Right renal pelvis (tissue), 4 donors: ENCODE measurements around the gene COLEC11. TPM values are rescaled to one million over a fixed set of nuclear protein-coding genes. Genes with fewer than 3 reads are reported as not detected.

Source experiments
- DNase-seq, 4 donors: peaks; one replicate each; pipeline ENCODE4 v3.0.0-alpha.2; 2013; ENCODE audit warnings: low read depth in 4 of 4, low spot score in 3 of 4, missing footprints in 1 of 4
- polyA plus RNA-seq, 4 donors: library from polyadenylated mRNA; unstranded; fragments of 120-200 nt; gene quantifications; one replicate each; pipeline ENCODE4 v1.2.1, GENCODE V29; 2013; ENCODE audit not compliant: insufficient read length in 4 of 4

The COLEC11 gene
- polyA plus RNA-seq, 4 donors: 1.2 to 4.2 (median 1.7) TPM

DNA sequence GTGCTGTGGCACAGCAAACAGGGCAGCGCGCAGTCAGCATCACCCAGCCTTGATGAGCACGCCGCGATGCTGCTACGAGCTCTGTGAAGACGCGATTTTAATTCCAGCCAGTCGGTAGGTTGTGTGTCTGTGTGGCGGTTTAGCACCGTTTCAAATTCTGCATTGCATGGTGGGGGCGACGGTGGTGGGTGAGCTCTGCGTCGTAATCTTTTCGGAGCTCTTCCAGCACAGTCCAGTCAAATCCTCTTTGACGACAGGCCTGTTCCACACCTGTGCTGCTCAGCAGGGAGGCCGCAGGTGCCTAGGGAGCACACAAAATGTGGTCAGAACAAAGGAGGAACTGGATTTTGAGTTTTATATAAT lies 71.7 kb downstream of the COLEC11 start:
- no peak for DNase-seq

DNA sequence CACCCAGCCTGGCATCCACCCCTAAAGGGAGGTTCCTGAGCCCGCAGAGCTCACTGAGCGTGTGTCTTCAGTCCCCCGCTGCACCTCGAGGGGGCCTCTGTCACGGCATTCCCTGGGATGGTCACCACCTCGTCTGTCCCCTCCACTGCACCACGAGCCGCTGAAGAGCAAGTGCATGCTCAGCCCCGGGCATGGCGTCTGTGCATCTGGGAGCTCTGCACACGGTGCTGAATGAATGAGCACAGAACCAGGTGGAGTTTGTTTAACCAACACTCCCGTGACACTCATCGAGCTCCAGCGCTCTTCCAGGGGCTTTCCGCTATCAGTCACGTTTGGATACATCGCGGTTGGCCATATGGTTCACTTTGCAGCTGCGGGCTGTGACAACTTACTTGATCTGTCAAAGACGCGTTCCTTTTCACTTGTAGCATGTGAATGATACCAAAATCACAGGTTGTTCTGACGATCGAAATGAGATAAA lies 72.3 kb downstream of the COLEC11 start:
- no peak for DNase-seq

DNA sequence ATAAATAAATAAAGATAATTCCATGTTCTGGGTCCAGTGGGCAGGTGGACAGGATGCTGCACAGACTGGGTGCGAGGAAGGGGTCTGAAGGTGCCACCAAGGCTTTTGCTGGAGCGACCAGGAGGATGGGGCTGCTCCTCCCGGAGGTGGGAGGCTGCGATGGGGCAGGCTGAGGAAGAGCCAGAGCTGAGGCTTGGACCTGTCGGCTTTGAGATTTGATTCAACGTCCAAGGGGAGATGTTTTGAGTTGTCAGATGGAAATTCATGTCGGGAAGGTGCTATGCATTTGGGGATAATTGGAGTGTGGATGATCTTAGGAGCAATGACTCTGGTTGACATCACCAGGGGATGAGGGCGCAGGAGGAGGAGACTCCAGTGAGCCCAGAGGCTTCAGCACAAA lies 74.7 kb downstream of the COLEC11 start:
- no peak for DNase-seq

DNA sequence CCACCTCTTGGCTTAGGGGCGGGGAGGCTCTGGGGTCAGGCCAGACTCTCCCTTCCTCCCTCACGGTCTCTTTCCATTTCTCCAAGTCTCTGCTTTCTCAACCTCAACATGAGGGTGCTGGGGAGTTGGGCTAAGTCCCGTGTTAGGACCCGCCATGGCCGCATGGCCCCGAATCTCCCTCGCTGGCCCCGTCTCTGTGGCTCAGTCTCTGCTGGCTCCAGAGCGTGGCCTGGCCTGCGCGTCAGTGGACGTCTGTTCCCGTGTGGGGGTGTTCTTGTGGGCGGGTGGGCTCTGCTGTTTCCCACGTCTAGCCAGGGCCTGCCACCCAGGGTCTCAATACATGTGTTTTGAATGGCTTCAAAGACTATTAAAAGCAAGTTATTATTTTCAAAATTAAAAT lies 75.5 kb downstream of the COLEC11 start:
- DNase-seq: no peak

DNA sequence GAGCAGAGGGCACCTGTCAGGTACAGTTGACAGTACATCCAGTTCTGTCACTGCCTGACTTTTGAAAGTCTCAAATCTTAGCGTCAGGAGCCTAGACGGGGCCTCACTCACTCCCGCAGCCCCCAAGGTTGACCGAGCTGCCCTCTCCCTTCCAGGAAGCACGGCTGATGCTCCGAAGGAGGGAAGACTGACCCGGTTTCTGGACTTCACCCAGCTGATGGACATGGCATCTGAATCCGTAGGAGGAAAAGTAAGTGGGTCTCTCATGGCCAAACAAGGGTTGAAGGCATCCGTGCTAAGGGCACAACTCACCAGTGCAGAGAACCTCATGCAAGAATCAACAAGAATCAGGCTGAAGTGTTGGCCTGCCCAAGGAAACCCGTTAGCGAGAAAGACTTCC lies 76.0 kb downstream of the COLEC11 start:
- DNase-seq: no peak

DNA sequence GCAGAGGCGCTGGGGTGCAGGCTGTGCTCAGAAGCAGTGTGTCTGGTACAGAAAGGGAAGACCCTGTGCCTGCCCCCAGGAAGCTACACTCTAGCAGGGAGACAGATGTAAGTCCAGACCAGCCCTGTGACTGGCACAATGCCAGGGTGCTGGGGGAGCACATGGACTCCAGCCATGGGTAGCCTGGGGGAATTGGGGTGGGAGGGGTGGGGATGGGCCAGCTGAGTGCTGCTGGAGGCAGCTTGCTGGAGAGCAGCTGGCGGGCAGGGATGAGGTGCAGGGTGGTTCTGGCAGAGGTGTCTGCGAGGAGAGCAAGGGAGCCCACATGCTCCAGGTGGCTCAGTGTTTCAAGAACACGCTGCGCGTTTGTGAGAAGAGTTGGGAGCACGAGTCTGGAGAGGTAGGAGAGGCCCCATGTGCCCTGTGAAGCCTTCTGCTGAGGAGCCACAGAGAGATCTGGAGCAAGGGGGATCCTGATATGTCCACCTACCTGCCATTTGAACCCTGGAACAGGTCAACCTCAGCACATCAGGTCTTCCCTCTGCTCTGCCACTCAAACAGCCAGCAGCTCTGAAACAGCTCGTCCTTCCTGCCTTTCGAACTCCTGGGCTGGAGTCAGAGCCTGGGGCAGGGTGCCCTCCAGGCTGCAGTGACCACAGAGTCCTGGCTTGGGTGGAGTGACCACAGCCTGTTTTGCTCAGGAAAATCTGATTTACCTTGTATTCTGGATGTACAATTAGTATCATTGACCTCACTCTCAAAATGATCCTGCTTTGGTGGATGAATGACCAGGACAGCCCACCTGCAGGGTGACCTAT lies 78.2 kb downstream of the COLEC11 start:
- DNase-seq: no peak

DNA sequence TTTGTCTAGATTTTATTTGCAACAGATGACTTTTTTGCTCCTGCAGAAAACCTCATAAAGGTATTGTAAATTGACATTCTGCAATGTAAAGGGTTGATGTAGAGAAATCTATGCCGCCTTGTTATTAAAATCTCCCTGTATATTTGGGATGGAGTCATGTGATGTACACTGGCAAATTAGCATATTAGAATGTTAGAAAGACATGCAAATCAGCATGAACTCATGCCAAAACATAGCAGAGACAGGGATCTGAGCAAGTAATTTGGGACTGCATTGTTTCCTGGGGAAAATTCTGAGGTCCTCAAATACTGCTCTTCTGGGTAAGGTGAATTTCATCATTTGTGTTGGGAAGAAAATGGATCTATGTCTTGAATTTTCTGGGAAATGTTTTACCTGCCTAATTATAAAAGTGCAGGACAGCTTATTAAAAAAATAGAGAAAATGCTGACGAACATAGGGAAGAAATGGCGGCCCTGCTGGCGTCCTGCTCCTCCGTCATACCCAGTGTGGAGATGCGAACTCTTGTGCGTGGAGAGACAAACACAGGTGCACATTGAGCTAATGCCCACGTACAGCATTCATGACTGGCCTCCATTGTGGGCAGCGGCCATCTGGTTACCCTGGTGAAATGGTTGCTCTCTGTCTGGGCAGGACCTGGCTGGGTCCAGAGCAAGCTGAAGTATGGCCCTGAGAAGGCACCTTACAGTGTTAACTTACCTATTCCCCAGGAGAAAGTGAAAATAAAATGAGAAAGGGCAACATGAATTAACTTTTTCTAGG lies 79.3 kb downstream of the COLEC11 start:
- no peak for DNase-seq

DNA sequence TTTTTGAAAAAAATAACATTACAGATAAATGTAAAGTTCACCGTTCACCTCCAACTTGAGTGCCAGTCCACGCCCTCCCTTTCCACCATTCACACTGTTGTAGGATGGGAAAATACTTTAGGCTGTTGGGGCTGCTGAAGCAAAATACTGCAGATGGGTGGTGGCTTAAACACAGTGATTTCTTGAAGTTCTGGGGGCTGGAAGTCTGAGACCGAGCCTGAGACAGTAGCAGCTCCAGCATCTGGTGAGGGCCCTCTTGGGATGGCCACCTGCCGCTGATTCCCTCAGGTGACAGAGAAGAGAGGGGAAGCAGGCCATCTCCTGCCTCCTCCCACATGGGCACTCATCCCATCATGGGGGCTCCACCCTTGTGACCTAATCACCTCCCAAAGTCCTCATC lies 80.8 kb downstream of the COLEC11 start:
- DNase-seq: no peak

DNA sequence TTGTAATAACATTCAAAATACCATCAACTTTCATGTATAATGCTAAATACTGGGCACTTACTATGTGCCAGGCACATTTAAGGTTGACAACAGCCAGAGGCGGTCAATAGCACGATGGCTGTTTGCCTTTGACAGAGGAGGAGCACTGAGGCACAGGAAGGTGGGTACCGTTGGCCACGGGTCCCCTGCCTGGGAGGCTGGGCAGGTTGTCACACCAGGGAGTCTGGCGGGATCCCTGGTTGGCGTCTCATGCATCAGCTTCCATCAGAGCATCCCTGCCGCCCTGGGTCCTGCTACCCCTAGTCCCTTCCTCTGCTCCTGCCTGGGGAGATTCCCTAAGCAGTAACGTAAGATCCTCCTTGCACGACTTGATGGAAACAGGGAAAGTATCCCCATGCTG lies 82.5 kb downstream of the COLEC11 start:
- no peak for DNase-seq

DNA sequence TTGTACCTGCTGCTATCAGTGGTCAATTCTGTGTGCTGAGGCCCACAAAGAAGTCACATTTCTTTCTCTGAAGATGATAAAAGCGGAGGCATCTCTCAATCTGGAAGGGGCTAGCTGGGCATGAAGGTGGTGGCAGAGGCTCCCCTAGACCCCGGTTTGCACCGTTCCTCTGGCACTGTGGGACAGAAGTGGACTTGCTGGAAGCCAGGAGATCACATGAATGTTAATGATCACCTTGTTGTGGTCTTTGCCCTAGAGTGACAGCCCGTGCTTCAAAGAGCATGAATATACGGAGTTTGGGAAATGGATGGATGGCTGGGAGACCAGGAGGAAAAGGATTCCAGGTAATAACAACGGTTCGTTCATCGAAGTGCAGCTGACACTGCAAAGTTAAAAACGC lies 83.3 kb downstream of the COLEC11 start:
- DNase-seq: no peak

DNA sequence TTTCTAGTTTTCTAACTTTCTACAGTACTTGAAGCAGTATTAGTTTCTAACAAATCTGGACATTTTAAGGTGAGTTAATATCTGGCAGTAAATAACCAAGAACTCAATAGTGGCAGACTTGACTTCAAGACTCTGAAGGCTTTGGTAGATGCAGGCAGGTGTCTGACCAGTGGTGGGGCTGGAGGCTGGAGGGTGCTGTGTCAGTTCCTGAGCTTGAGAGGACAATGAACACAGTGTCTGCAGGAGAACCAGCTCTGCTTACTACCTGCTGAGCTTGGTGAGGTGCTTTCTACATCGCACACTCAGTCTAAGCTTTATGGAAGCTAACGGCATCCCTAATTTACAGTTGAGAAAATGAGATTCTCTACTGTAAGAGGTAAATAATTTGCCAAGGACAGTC lies 84.3 kb downstream of the COLEC11 start:
- no peak for DNase-seq

DNA sequence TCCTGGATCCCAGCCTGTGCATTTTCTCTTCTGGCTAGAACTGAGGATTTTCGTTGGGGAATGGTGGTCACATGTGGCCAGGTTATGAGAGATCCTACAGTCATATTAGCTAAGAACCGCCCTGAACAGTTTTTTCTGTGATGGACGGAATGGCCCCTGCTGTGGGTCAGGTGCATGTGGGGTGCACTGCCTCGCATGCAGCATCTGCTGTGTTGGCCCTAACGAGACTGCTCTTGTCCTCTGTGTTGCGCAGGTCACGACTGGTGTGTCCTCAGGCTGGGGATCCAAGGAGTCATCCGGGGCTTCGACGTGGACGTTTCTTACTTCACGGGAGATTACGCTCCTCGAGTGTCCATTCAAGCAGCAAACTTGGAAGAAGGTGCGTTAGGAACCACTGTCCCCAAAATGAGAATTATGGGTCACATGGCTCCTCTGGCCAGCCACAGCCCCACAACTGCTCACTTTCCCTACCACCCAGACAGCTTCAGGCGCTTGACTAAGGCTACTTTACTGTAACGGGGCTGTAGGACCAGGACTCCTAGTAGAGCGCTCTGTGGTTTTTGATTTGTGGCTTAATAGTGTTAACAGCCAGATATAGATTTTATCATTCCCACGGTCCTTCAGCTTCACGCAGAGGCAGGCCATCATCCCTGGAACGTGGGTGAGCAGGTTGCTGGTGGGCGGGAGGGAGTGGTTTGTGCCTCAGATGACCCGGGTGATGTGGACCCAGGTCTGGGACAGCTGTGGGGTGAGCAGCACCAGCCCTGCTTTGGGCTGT lies 84.9 kb downstream of the COLEC11 start:
- DNase-seq: no peak

DNA sequence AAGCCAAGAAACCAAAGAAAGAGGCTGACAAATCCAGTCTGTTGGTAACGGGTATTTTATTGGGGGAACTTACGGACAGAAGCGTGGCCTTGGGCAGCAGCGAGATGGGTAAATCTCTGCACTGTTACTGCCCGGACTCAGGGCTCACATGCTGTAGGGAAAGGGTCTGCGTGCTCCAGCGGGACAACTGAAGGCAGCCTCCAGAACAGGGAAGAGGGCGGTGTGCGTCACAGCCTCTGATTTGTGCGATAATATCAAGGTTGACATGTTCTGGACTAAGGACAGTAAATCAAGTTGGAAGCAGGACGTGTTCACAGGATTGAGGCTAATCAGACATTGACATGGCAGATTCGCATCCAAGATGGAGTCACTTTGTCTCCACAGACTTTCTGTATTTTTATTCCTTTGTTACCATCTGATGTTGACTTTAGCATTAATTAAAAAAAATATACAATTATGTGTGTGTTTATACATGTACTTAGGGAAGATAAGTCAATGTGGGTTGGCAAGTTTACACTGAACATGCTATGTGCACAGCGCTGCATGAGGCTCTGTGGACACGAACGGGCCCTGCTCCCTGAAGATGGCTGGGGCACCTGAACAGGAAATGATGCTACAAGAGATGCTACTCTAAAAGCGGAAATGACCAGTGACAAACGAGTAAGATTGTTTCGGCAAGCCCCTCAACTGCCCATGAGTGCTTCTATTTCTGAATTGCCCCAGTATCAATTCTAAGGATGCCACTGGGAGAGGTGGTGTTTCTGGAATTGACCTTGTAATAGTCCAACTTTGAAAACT lies 85.8 kb downstream of the COLEC11 start:
- no peak for DNase-seq

DNA sequence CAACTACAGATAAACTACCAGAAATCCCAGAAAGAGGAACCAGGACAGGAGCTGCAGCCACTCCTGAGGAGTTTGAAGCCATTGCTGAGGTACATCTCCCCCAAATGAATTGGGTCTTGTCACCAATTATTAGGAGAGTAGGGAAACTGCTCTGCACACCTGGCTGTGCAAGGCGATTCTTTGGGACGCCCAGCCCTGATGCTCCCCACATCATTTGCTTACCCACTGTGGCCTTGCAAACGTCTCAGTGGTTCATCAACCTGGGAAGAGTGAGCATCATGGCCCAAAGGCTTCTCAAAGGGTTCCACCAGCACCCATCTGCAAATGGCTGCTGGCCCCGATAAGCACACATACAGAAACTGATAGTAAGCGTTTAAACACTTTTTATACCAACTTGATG lies 86.7 kb downstream of the COLEC11 start:
- no peak for DNase-seq

DNA sequence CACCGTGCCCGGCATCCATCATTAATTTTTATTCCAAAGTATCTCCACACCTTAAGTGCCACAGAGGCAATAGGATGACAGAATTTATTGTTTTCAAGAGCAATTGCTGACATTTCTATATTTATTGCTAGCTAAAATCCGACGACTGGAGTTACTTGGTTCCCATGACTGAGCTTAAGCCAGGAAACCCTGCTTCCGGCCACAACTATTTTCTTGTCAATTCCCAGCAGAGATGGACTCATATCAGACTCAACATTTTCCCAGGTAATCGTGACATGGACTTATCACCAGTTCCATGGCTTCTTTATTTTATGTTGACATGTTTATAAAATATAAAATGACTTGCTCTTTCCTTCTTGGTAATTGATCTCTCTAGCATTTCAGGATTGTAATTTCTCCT lies 87.9 kb downstream of the COLEC11 start:
- DNase-seq: no peak

DNA sequence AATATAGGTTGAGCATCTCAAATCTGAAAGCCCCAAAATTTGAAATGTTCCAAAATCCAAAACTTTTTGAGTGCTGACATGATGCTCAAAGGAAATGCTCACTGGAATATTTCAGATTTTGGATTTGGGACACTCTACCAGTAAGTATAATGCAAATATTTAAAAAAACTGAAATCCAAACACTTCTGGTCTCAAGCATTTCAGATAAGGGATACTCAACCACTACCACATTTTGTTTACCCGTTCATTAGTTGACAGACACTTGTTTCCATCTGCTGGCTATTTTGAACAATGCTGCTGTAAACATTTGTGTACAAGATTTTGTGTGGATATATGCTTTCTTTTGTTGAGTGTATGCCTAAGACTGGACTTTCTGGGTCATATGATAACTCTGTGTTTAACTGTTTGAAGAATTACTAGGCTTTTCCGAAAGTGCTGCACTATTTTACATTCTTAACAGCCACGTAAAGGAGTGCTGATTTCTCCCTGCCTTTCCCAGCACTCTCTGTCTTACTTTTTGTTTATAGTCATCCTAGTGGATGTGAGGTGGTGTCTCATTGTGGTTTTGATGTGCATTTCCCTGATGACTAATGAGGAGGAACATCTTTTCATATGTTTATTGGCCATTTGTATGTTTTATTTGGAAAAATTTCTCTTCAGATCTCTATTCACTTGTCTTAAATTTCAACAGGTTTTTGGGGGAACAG lies 89.0 kb downstream of the COLEC11 start:
- no peak for DNase-seq

DNA sequence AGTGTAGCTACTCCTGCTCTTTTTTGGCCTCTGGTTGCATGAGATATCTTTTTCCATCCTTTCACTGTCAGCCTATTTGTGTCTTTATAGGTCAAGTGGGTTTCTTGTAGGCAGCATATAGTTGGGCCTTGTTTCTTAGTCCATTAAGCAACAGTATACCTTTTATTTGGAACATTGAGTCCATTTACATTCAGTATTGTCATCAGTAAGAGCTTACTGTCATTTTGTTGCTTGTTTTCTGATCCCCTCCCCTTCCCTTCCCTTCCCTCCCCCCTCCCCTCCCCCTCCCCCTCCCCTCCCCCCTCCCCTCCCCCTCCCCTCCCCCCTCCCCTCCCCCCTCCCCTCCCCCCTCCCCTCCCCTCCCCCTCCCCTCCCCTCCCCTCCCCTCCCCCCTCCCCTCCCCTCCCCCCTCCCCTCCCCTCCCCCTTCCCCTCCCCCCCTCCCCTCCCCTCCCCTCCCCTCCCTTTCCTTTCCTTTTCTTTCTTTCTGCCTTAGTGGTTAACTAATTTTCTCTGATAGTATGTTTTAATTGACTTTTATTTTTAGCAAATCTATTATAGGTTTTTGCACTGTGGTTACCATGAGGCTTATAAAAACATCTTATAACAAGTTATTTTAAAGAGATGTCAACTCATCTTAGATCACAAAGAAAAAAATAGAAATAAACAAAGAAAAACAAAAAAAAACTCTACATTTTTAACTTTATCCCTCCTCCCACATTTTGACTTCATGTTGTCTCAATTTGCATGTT lies 95.3 kb downstream of the COLEC11 start:
- DNase-seq: no peak

DNA sequence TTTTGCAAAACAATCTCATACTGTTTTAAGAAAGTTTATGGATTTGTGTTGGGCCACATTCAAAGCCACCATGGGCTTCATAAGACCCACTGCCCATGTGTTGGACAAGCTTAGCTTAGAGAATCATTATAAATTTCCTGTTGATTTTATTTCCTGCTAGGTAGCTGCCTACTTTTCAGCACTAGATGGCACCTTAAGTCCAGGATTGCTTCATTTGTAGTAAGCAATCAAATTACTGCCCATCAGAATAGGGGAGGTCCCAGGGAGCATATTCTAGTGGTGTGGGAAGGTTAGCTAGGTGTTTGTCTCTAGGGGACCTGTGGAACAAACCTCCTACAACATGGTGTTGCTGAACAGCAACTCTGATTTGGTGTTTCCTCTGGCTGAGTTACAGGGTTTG lies 97.5 kb downstream of the COLEC11 start:
- peak in 1 of 4 donors; percentile 11 for DNase-seq
